ENCODE results near the gene PRKACB. TPM values are rescaled to one million over a fixed set of nuclear protein-coding genes. Genes with fewer than 3 reads are reported as not detected.

PRKACB gene
- total RNA-seq, 3 donors from 2014 or later (not counting 1 experiment from before 2014, with no cell fraction given) = 111 to 148 (median 140) TPM

- Histone ChIP-seq H3K36me3 (ENCODE audit: control insufficient read depth, insufficient read depth, low read length) (peaks cover 69% of the 10 kb centered on the region), H3K4me1 (ENCODE audit: control insufficient read depth, insufficient read depth, low read length) (no peaks in the 10 kb centered on the region), H3K27me3 (ENCODE audit: control insufficient read depth, insufficient read depth, low read length) (no peaks in the 10 kb centered on the region), H3K27ac (ENCODE audit: low read length) (no peak overlapping the region), H3K9me3 (ENCODE audit: control insufficient read depth, insufficient read depth, low read length) (peaks cover 4% of the 10 kb centered on the region), H3K4me3 (ENCODE audit: low read length) (no peak overlapping the region)
- DNase-seq = no peak
- peak overlapping the region in 1 of 2 donors; percentile 23 for H3K27ac Mint-ChIP-seq
- no peak overlapping the region for H3K4me3 Mint-ChIP-seq
- WGBS (ENCODE audit: insufficient coverage) = no CpG with 5 or more reads among the region's 1 CpG
- peaks cover 0 to 3% of the 10 kb centered on the region in 2 donors for H3K9me3 Mint-ChIP-seq
- peaks cover 39% of the 10 kb centered on the region for H3K36me3 Mint-ChIP-seq
- TF ChIP-seq CTCF (IDR thresholded peaks at IDR 0.05) = no peak
- H3K4me1 Mint-ChIP-seq = peaks cover 27 to 33% of the 10 kb centered on the region in 2 donors
- ATAC-seq = no peak
- no peaks in the 10 kb centered on the region for H3K27me3 Mint-ChIP-seq (ENCODE audit: low read depth in 2 of 2)
- intact Hi-C loops (cut with micrococcal nuclease) = no loop called here
Measured at GRCh38 chr1:84190455-84190854, 46.4 kb downstream of the PRKACB start.

- Mint-ChIP-seq H3K4me1 (peaks cover 21 to 23% of the 10 kb centered on the region in 2 donors), H3K27me3 (ENCODE audit: low read depth in 2 of 2) (no peaks in the 10 kb centered on the region), H3K36me3 (peaks cover 39% of the 10 kb centered on the region), H3K27ac (peak overlapping the region; percentile 32 to 45), H3K4me3 (no peak overlapping the region), H3K9me3 (peaks cover 0 to 3% of the 10 kb centered on the region in 2 donors)
- no peak for TF ChIP-seq CTCF (IDR thresholded peaks at IDR 0.05)
- intact Hi-C loops (cut with micrococcal nuclease) = no loop called here
- H3K36me3 ChIP-seq (ENCODE audit: control insufficient read depth, insufficient read depth, low read length) = peaks cover 63% of the 10 kb centered on the region
- peaks cover 4% of the 10 kb centered on the region for H3K9me3 ChIP-seq (ENCODE audit: control insufficient read depth, insufficient read depth, low read length)
- H3K27me3 ChIP-seq (ENCODE audit: control insufficient read depth, insufficient read depth, low read length) = no peaks in the 10 kb centered on the region
- ATAC-seq (no peak), DNase-seq (no peak)
- no peaks in the 10 kb centered on the region for H3K4me1 ChIP-seq (ENCODE audit: control insufficient read depth, insufficient read depth, low read length)
- H3K27ac ChIP-seq (ENCODE audit: low read length) = no peak overlapping the region
- no peak overlapping the region for H3K4me3 ChIP-seq (ENCODE audit: low read length)
- WGBS (ENCODE audit: insufficient coverage) = 100% methylated on average over 2 of the region's 3 CpGs
Measured at GRCh38 chr1:84192681-84193080, 48.6 kb downstream of the PRKACB start.

- TF ChIP-seq CTCF (IDR thresholded peaks at IDR 0.05) = no peak
- intact Hi-C loops (cut with micrococcal nuclease) = no loop called here
- H3K36me3 Mint-ChIP-seq = peaks cover 28% of the 10 kb centered on the region
- Histone ChIP-seq H3K27me3 (ENCODE audit: control insufficient read depth, insufficient read depth, low read length) (no peaks in the 10 kb centered on the region), H3K4me1 (ENCODE audit: control insufficient read depth, insufficient read depth, low read length) (no peaks in the 10 kb centered on the region), H3K36me3 (ENCODE audit: control insufficient read depth, insufficient read depth, low read length) (peaks cover 52% of the 10 kb centered on the region), H3K27ac (ENCODE audit: low read length) (no peak overlapping the region), H3K4me3 (ENCODE audit: low read length) (no peak overlapping the region), H3K9me3 (ENCODE audit: control insufficient read depth, insufficient read depth, low read length) (no peaks in the 10 kb centered on the region)
- H3K27me3 Mint-ChIP-seq (ENCODE audit: low read depth in 2 of 2) = no peaks in the 10 kb centered on the region
- peaks cover 20 to 23% of the 10 kb centered on the region in 2 donors for H3K4me1 Mint-ChIP-seq
- no peak overlapping the region for H3K27ac Mint-ChIP-seq
- no peak overlapping the region for H3K4me3 Mint-ChIP-seq
- ATAC-seq (no peak), DNase-seq (no peak)
- no CpG with 5 or more reads among the region's 6 CpGs for WGBS (ENCODE audit: insufficient coverage)
- H3K9me3 Mint-ChIP-seq = no peaks in the 10 kb centered on the region
Measured at GRCh38 chr1:84198832-84199231, 54.8 kb downstream of the PRKACB start.

- Mint-ChIP-seq H3K4me3 (no peak overlapping the region), H3K27ac (no peak overlapping the region), H3K36me3 (peaks cover 24% of the 10 kb centered on the region), H3K27me3 (ENCODE audit: low read depth in 2 of 2) (no peaks in the 10 kb centered on the region), H3K9me3 (no peaks in the 10 kb centered on the region), H3K4me1 (peaks cover 16 to 23% of the 10 kb centered on the region in 2 donors)
- no peak for DNase-seq
- intact Hi-C loops (cut with micrococcal nuclease) = no loop called here
- 100% methylated on average over 1 of the region's 1 CpG for WGBS (ENCODE audit: insufficient coverage)
- Histone ChIP-seq H3K9me3 (ENCODE audit: control insufficient read depth, insufficient read depth, low read length) (no peaks in the 10 kb centered on the region), H3K27ac (ENCODE audit: low read length) (no peak overlapping the region), H3K4me3 (ENCODE audit: low read length) (no peak overlapping the region), H3K4me1 (ENCODE audit: control insufficient read depth, insufficient read depth, low read length) (no peaks in the 10 kb centered on the region), H3K27me3 (ENCODE audit: control insufficient read depth, insufficient read depth, low read length) (no peaks in the 10 kb centered on the region), H3K36me3 (ENCODE audit: control insufficient read depth, insufficient read depth, low read length) (peaks cover 56% of the 10 kb centered on the region)
- TF ChIP-seq CTCF (IDR thresholded peaks at IDR 0.05) = no peak
- ATAC-seq = no peak
Measured at GRCh38 chr1:84199257-84199656, 55.2 kb downstream of the PRKACB start.
